Measurements from ENCODE around the gene LRFN2. TPM values are rescaled to one million over a fixed set of nuclear protein-coding genes. Genes with fewer than 3 reads are reported as not detected.

The LRFN2 gene
- total and polyA plus RNA-seq, 2 of the 8 experiments (the other 6 are each of a cell fraction or from before 2014, with no cell fraction given) = 2.3 TPM

DNA sequence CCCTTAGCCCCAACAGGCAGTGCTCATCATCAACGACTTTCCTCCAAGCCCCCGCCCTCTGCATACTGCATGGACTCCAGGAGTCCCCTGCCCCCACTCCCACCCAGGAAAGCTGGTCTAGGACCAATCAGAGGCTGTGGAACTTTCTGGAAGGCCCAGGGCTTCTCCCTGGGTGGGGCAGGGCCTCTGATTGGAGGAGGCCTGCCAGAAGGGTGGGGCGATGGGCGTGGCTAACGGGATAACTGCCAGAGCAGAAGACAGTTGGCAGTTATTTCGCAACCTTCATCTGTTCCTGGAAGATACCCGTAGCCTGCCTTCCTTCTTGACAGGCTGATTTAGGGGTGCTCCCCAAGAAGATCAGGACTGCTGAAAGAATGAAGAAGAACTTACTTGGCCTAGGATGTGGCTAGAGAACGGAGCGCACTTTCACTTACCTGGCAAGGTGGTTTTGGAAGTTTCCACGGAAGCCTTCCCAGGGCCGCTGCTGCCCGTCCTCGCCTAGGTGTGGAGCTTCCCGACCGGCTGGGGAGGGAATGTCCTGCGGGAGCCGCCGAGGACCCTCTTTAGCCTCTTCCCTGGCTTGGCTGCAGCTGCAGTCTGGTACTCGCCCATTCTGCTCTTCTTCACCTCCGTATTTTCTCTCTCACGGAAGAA, 209.0 kb downstream of the LRFN2 start:
- Histone ChIP-seq H3K27me3 (replicated peaks in 1 of 4; ENCODE audit: control insufficient read depth in 3 of 4, extremely low read depth in 1 of 4, insufficient read depth in 3 of 4, low read length in 3 of 4) (no peaks in the 10 kb centered on the region; a peak in 1 of 7 replicates), H4K8ac (ENCODE audit: extremely low read depth, insufficient read depth, low read length) (no peak overlapping the region), H3K4me3 (ENCODE audit: extremely low read depth in 1 of 4, insufficient read depth in 2 of 4, low read depth in 3 of 4, low read length in 4 of 4) (no peak overlapping the region), H3K23ac (ENCODE audit: insufficient read length) (no peak overlapping the region), H4K91ac (replicated peaks; ENCODE audit: insufficient read length, low read length) (no peak overlapping the region), H3K4ac (replicated peaks; ENCODE audit: insufficient read length, low read depth, low read length) (no peak overlapping the region), H3K79me1 (ENCODE audit: low read depth, low read length) (no peaks in the 10 kb centered on the region), H3K56ac (replicated peaks; ENCODE audit: insufficient read length, low read depth, low read length) (no peak overlapping the region), H2BK15ac (ENCODE audit: low read length) (0 out of 2 replicates have a peak overlapping the region, but pooled peaks have one; percentile 5), H4K20me1 (replicated peaks in 1 of 2; ENCODE audit: control insufficient read depth in 1 of 2, insufficient read depth in 2 of 2, low read length in 2 of 2) (no peaks in the 10 kb centered on the region), H2BK120ac (replicated peaks; ENCODE audit: low read depth, low read length) (no peak overlapping the region), H3K4me2 (ENCODE audit: insufficient read depth in 1 of 2, low read depth in 2 of 2, low read length in 2 of 2) (no peak overlapping the region), H3K9me3 (ENCODE audit: insufficient read depth in 2 of 2, low read depth in 1 of 2, low read length in 1 of 2) (no peaks in the 10 kb centered on the region), H2BK20ac (ENCODE audit: low read length) (no peak overlapping the region), H3K36me3 (ENCODE audit: control insufficient read depth in 2 of 4, insufficient read depth in 4 of 4, low read length in 3 of 4) (no peaks in the 10 kb centered on the region), H3K18ac (ENCODE audit: extremely low read depth, low read length) (no peak overlapping the region), H2BK5ac (ENCODE audit: low read depth, low read length) (no peak overlapping the region), H3K79me2 (ENCODE audit: control insufficient read depth in 1 of 2, insufficient read depth in 2 of 2, low read length in 2 of 2) (no peaks in the 10 kb centered on the region), H4K5ac (ENCODE audit: insufficient read length, low read depth, low read length) (no peak overlapping the region), H2AK5ac (ENCODE audit: low read depth, low read length) (no peak overlapping the region), H3K27ac (ENCODE audit: low read depth, low read length) (no peak overlapping the region), H3K23me2 (ENCODE audit: low read depth, low read length) (0 out of 2 replicates have a peak, but pooled peaks cover 1% of the 10 kb centered on the region), H2BK12ac (ENCODE audit: low read depth, low read length) (peak overlapping the region; percentile 50; the same call in 1 of the 2 replicates), H3K4me1 (replicated peaks in 1 of 4; ENCODE audit: control insufficient read depth in 3 of 4, insufficient read depth in 4 of 4, low read length in 3 of 4) (no peaks in the 10 kb centered on the region), H3K14ac (ENCODE audit: insufficient read length) (no peak overlapping the region), H2AFZ (ENCODE audit: low read length) (no peak overlapping the region), H3K9ac (replicated peaks in 1 of 4; ENCODE audit: extremely low read depth in 1 of 4, low read depth in 3 of 4, low read length in 3 of 4) (no peak overlapping the region)
- TF ChIP-seq CHD2 (IDR thresholded peaks at IDR 0.05; ENCODE audit: low read length) (no peak), CEBPB (IDR thresholded peaks at IDR 0.05; ENCODE audit: low read depth, low read length) (peak; percentile 90)
- FAIRE-seq (no peak), DNase-seq (ENCODE audit: low read depth in 1 of 2, low spot score in 2 of 2) (peak in 1 of 2 experiments; percentile 46)
- ChIA-PET POLR2A (ENCODE audit: partially characterized antibody) (interaction anchor here (1.5 kb wide), 1 partner anchor 9 kb away, joined by 4 read pairs; no protein-coding TSS in a partner anchor), CTCF (ENCODE audit: partially characterized antibody) (interaction anchor here (1.1 kb wide), 1 partner anchor 661 kb away, joined by 3 read pairs; the partner anchor contains the start of gene UNC5CL)
- 94% methylated on average over 21 of the region's 21 CpGs; no CpG with 5 or more reads in 1 of the 2 experiments for WGBS, 2 experiments (ENCODE audit: extremely low coverage in 1 of 2, insufficient coverage in 1 of 2, insufficient read length in 1 of 2, insufficient replicate concordance in 2 of 2, low coverage in 1 of 2, low lambda C conversion rate in 2 of 2, missing lambda C conversion rate in 1 of 2)

Data from H1 (cell line).